HG03280 (cell line): ENCODE measurements around the gene TNFAIP3.

ENCODE experiments used
- ATAC-seq: cut with Tn5 transposase; IDR thresholded peaks from one replicate; pipeline ENCODE4 v1.9.1; 2021; ENCODE audit warnings: mild to moderate bottlenecking, moderate library complexity; ENCODE audit not compliant: unreplicated experiment

Gene TNFAIP3

GRCh38 chr6:137896647-137897046 lies 29.6 kb downstream of the TNFAIP3 start:
- ATAC-seq: no peak

GRCh38 chr6:137900815-137901214 lies 33.8 kb downstream of the TNFAIP3 start:
- ATAC-seq: no peak

GRCh38 chr6:137901454-137901853 lies 34.4 kb downstream of the TNFAIP3 start:
- no peak for ATAC-seq

- no peak for ATAC-seq
Measured at GRCh38 chr6:137902699-137903098, 35.6 kb downstream of the TNFAIP3 start.

- no peak for ATAC-seq
Measured at GRCh38 chr6:137903274-137903932, 36.3 kb downstream of the TNFAIP3 start.

GRCh38 chr6:137903933-137904821 lies 37.1 kb downstream of the TNFAIP3 start:
- ATAC-seq: peak; percentile 61

GRCh38 chr6:137904822-137905617 lies 38.0 kb downstream of the TNFAIP3 start:
- ATAC-seq: no peak

GRCh38 chr6:137906020-137906472 lies 39.0 kb downstream of the TNFAIP3 start:
- no peak for ATAC-seq

GRCh38 chr6:137907170-137907569 lies 40.1 kb downstream of the TNFAIP3 start:
- ATAC-seq: no peak

- ATAC-seq: no peak
Measured at GRCh38 chr6:137909533-137909932, 42.5 kb downstream of the TNFAIP3 start.

- ATAC-seq: no peak
Measured at GRCh38 chr6:137910424-137910834, 43.4 kb downstream of the TNFAIP3 start.

- no peak for ATAC-seq
Measured at GRCh38 chr6:137910843-137911456, 43.9 kb downstream of the TNFAIP3 start.

- no peak for ATAC-seq
Measured at GRCh38 chr6:137911675-137912191, 44.7 kb downstream of the TNFAIP3 start.

- no peak for ATAC-seq
Measured at GRCh38 chr6:137912813-137913212, 45.8 kb downstream of the TNFAIP3 start.

GRCh38 chr6:137913434-137913833 lies 46.4 kb downstream of the TNFAIP3 start:
- no peak for ATAC-seq

- ATAC-seq: no peak
Measured at GRCh38 chr6:137913996-137914529, 47.0 kb downstream of the TNFAIP3 start.

GRCh38 chr6:137914530-137915193 lies 47.6 kb downstream of the TNFAIP3 start:
- no peak for ATAC-seq

- no peak for ATAC-seq
Measured at GRCh38 chr6:137915790-137916189, 48.7 kb downstream of the TNFAIP3 start.

- ATAC-seq: no peak
Measured at GRCh38 chr6:137917551-137918325, 50.7 kb downstream of the TNFAIP3 start.
